Measurements from ENCODE around the gene CAMTA1.
A peak's percentile ranks its signal among the peaks of the same experiment; 100 is the strongest.

CAMTA1 gene

GRCh38 chr1:7462617-7463016, 677.4 kb downstream of the CAMTA1 start:
- Histone ChIP-seq H3K27ac (ENCODE audit: low read length) (no peak overlapping the region), H3K27me3 (ENCODE audit: low read depth, low read length) (no peaks in the 10 kb centered on the region), H3K4me3 (ENCODE audit: low read depth in 1 of 2, low read length in 2 of 2) (no peak overlapping the region), H3K9me3 (ENCODE audit: control insufficient read depth in 1 of 2, low read length in 2 of 2) (no peaks in the 10 kb centered on the region), H3K4me1 (ENCODE audit: control insufficient read depth in 1 of 2, insufficient read depth in 2 of 2, low read length in 2 of 2) (no peaks in the 10 kb centered on the region), H3K36me3 (ENCODE audit: control insufficient read depth in 1 of 2, insufficient read depth in 2 of 2, low read length in 2 of 2) (no peaks in the 10 kb centered on the region)

- Histone ChIP-seq H3K4me1 (ENCODE audit: control insufficient read depth in 1 of 2, insufficient read depth in 2 of 2, low read length in 2 of 2) (no peaks in the 10 kb centered on the region), H3K27ac (ENCODE audit: low read length) (no peak overlapping the region), H3K9me3 (ENCODE audit: control insufficient read depth in 1 of 2, low read length in 2 of 2) (no peaks in the 10 kb centered on the region), H3K4me3 (ENCODE audit: low read depth in 1 of 2, low read length in 2 of 2) (no peak overlapping the region), H3K36me3 (ENCODE audit: control insufficient read depth in 1 of 2, insufficient read depth in 2 of 2, low read length in 2 of 2) (no peaks in the 10 kb centered on the region), H3K27me3 (ENCODE audit: low read depth, low read length) (no peaks in the 10 kb centered on the region)
These were observed 678.3 kb downstream of the CAMTA1 start for GRCh38 chr1:7463526-7463925.

- no peaks in the 10 kb centered on the region for H3K36me3 ChIP-seq (ENCODE audit: control insufficient read depth in 1 of 2, insufficient read depth in 2 of 2, low read length in 2 of 2)
- no peak overlapping the region for H3K4me3 ChIP-seq (ENCODE audit: low read depth in 1 of 2, low read length in 2 of 2)
- H3K27me3 ChIP-seq (ENCODE audit: low read depth, low read length), result no peaks in the 10 kb centered on the region
- no peaks in the 10 kb centered on the region for H3K4me1 ChIP-seq (ENCODE audit: control insufficient read depth in 1 of 2, insufficient read depth in 2 of 2, low read length in 2 of 2)
- no peak overlapping the region for H3K27ac ChIP-seq (ENCODE audit: low read length)
- no peaks in the 10 kb centered on the region for H3K9me3 ChIP-seq (ENCODE audit: control insufficient read depth in 1 of 2, low read length in 2 of 2)
These were observed 679.5 kb downstream of the CAMTA1 start for GRCh38 chr1:7464736-7465135.

- no peak overlapping the region for H3K27ac ChIP-seq (ENCODE audit: low read length)
- peaks cover 17% of the 10 kb centered on the region in 2 donors for H3K4me1 ChIP-seq (ENCODE audit: control insufficient read depth in 1 of 2, insufficient read depth in 2 of 2, low read length in 2 of 2)
- no peaks in the 10 kb centered on the region for H3K36me3 ChIP-seq (ENCODE audit: control insufficient read depth in 1 of 2, insufficient read depth in 2 of 2, low read length in 2 of 2)
- H3K27me3 ChIP-seq (ENCODE audit: low read depth, low read length), result no peaks in the 10 kb centered on the region
- H3K4me3 ChIP-seq (ENCODE audit: low read depth in 1 of 2, low read length in 2 of 2), result no peak overlapping the region
- H3K9me3 ChIP-seq (ENCODE audit: control insufficient read depth in 1 of 2, low read length in 2 of 2), result no peaks in the 10 kb centered on the region
These were observed 682.4 kb downstream of the CAMTA1 start for GRCh38 chr1:7467476-7468175.

GRCh38 chr1:7468248-7468647, 683.0 kb downstream of the CAMTA1 start:
- Histone ChIP-seq H3K4me3 (ENCODE audit: low read depth in 1 of 2, low read length in 2 of 2) (no peak overlapping the region), H3K27me3 (ENCODE audit: low read depth, low read length) (no peaks in the 10 kb centered on the region), H3K27ac (ENCODE audit: low read length) (no peak overlapping the region), H3K36me3 (ENCODE audit: control insufficient read depth in 1 of 2, insufficient read depth in 2 of 2, low read length in 2 of 2) (no peaks in the 10 kb centered on the region), H3K4me1 (ENCODE audit: control insufficient read depth in 1 of 2, insufficient read depth in 2 of 2, low read length in 2 of 2) (peaks cover 17% of the 10 kb centered on the region in 2 donors), H3K9me3 (ENCODE audit: control insufficient read depth in 1 of 2, low read length in 2 of 2) (no peaks in the 10 kb centered on the region)

- Histone ChIP-seq H3K36me3 (ENCODE audit: control insufficient read depth in 1 of 2, insufficient read depth in 2 of 2, low read length in 2 of 2) (no peaks in the 10 kb centered on the region), H3K27me3 (ENCODE audit: low read depth, low read length) (no peaks in the 10 kb centered on the region), H3K9me3 (ENCODE audit: control insufficient read depth in 1 of 2, low read length in 2 of 2) (no peaks in the 10 kb centered on the region), H3K4me1 (ENCODE audit: control insufficient read depth in 1 of 2, insufficient read depth in 2 of 2, low read length in 2 of 2) (peaks cover 17% of the 10 kb centered on the region in 2 donors), H3K27ac (ENCODE audit: low read length) (no peak overlapping the region), H3K4me3 (ENCODE audit: low read depth in 1 of 2, low read length in 2 of 2) (no peak overlapping the region)
These were observed 684.1 kb downstream of the CAMTA1 start for GRCh38 chr1:7469255-7469938.

GRCh38 chr1:7470904-7471638, 685.8 kb downstream of the CAMTA1 start:
- H3K27ac ChIP-seq (ENCODE audit: low read length), result peak overlapping the region; percentile 60

GRCh38 chr1:7471836-7472235, 686.6 kb downstream of the CAMTA1 start:
- Histone ChIP-seq H3K27me3 (ENCODE audit: low read depth, low read length) (no peaks in the 10 kb centered on the region), H3K9me3 (ENCODE audit: control insufficient read depth in 1 of 2, low read length in 2 of 2) (no peaks in the 10 kb centered on the region), H3K4me3 (ENCODE audit: low read depth in 1 of 2, low read length in 2 of 2) (no peak overlapping the region), H3K4me1 (ENCODE audit: control insufficient read depth in 1 of 2, insufficient read depth in 2 of 2, low read length in 2 of 2) (peaks cover 17% of the 10 kb centered on the region in 2 donors), H3K36me3 (ENCODE audit: control insufficient read depth in 1 of 2, insufficient read depth in 2 of 2, low read length in 2 of 2) (no peaks in the 10 kb centered on the region), H3K27ac (ENCODE audit: low read length) (peak overlapping the region; percentile 23)

More at GRCh38 chr1:7470904-7471638, 685.8 kb downstream of the CAMTA1 start:
- H3K4me3 ChIP-seq (ENCODE audit: low read depth in 1 of 2, low read length in 2 of 2), result no peak overlapping the region
- H3K36me3 ChIP-seq (ENCODE audit: control insufficient read depth in 1 of 2, insufficient read depth in 2 of 2, low read length in 2 of 2), result no peaks in the 10 kb centered on the region
- H3K27me3 ChIP-seq (ENCODE audit: low read depth, low read length), result no peaks in the 10 kb centered on the region
- no peaks in the 10 kb centered on the region for H3K9me3 ChIP-seq (ENCODE audit: control insufficient read depth in 1 of 2, low read length in 2 of 2)
- peaks cover 17% of the 10 kb centered on the region in 2 donors for H3K4me1 ChIP-seq (ENCODE audit: control insufficient read depth in 1 of 2, insufficient read depth in 2 of 2, low read length in 2 of 2)

GRCh38 chr1:7473223-7474142, 688.2 kb downstream of the CAMTA1 start:
- no peak overlapping the region for H3K27ac ChIP-seq (ENCODE audit: low read length)
- no peak overlapping the region for H3K4me3 ChIP-seq (ENCODE audit: low read depth in 1 of 2, low read length in 2 of 2)
- peaks cover 17 to 23% of the 10 kb centered on the region in 2 donors for H3K4me1 ChIP-seq (ENCODE audit: control insufficient read depth in 1 of 2, insufficient read depth in 2 of 2, low read length in 2 of 2)
- no peaks in the 10 kb centered on the region for H3K27me3 ChIP-seq (ENCODE audit: low read depth, low read length)
- H3K9me3 ChIP-seq (ENCODE audit: control insufficient read depth in 1 of 2, low read length in 2 of 2), result no peaks in the 10 kb centered on the region
- no peaks in the 10 kb centered on the region for H3K36me3 ChIP-seq (ENCODE audit: control insufficient read depth in 1 of 2, insufficient read depth in 2 of 2, low read length in 2 of 2)

GRCh38 chr1:7474143-7474490, 688.9 kb downstream of the CAMTA1 start:
- Histone ChIP-seq H3K4me3 (ENCODE audit: low read depth in 1 of 2, low read length in 2 of 2) (no peak overlapping the region), H3K27ac (ENCODE audit: low read length) (no peak overlapping the region), H3K9me3 (ENCODE audit: control insufficient read depth in 1 of 2, low read length in 2 of 2) (no peaks in the 10 kb centered on the region), H3K36me3 (ENCODE audit: control insufficient read depth in 1 of 2, insufficient read depth in 2 of 2, low read length in 2 of 2) (no peaks in the 10 kb centered on the region), H3K4me1 (ENCODE audit: control insufficient read depth in 1 of 2, insufficient read depth in 2 of 2, low read length in 2 of 2) (peaks cover 18 to 24% of the 10 kb centered on the region in 2 donors), H3K27me3 (ENCODE audit: low read depth, low read length) (no peaks in the 10 kb centered on the region)

Data from muscle layer of duodenum (tissue), 2 donors.